ENCODE data around the gene ADCY10.

DNA sequence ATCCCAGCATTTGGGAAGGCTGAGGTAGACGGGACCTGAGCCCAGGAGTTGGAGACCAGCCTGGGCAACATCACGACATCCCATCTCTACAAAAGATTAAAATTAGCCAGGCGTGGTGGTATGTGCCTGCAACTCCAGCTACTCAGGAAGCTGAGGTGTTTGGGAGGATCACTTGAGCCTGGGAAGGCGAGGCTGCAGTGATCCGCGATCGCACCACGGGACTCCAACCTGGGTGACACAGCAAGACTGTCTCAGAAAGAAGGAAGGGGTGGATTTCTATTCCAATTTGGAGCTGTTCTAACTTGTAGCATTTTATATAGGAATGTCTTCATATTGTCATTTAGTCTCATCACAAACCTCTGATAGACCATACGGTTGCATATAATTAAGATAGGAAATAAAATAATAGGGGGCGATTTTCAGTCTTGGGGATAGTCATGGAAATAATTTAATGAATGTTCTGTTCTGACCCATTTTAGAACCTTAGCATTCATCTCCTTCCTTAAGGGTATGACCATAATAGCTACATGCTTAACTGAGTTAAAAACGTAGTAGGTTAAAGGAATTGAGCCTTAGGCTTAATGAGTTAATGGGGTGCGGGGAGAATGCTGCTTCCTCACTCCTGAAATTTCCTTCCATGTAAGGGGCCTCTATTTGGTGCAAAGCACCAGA is 93.1 kb downstream of the ADCY10 start:
- TF ChIP-seq, protein P1, sequence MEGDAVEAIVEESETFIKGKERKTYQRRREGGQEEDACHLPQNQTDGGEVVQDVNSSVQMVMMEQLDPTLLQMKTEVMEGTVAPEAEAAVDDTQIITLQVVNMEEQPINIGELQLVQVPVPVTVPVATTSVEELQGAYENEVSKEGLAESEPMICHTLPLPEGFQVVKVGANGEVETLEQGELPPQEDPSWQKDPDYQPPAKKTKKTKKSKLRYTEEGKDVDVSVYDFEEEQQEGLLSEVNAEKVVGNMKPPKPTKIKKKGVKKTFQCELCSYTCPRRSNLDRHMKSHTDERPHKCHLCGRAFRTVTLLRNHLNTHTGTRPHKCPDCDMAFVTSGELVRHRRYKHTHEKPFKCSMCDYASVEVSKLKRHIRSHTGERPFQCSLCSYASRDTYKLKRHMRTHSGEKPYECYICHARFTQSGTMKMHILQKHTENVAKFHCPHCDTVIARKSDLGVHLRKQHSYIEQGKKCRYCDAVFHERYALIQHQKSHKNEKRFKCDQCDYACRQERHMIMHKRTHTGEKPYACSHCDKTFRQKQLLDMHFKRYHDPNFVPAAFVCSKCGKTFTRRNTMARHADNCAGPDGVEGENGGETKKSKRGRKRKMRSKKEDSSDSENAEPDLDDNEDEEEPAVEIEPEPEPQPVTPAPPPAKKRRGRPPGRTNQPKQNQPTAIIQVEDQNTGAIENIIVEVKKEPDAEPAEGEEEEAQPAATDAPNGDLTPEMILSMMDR (IDR thresholded peaks at IDR 0.05; ENCODE audit: insufficient read depth, low read length) = no peak
- TF ChIP-seq GABPA (IDR thresholded peaks at IDR 0.05; ENCODE audit: low read depth) = no peak
- TF ChIP-seq, protein P2, sequence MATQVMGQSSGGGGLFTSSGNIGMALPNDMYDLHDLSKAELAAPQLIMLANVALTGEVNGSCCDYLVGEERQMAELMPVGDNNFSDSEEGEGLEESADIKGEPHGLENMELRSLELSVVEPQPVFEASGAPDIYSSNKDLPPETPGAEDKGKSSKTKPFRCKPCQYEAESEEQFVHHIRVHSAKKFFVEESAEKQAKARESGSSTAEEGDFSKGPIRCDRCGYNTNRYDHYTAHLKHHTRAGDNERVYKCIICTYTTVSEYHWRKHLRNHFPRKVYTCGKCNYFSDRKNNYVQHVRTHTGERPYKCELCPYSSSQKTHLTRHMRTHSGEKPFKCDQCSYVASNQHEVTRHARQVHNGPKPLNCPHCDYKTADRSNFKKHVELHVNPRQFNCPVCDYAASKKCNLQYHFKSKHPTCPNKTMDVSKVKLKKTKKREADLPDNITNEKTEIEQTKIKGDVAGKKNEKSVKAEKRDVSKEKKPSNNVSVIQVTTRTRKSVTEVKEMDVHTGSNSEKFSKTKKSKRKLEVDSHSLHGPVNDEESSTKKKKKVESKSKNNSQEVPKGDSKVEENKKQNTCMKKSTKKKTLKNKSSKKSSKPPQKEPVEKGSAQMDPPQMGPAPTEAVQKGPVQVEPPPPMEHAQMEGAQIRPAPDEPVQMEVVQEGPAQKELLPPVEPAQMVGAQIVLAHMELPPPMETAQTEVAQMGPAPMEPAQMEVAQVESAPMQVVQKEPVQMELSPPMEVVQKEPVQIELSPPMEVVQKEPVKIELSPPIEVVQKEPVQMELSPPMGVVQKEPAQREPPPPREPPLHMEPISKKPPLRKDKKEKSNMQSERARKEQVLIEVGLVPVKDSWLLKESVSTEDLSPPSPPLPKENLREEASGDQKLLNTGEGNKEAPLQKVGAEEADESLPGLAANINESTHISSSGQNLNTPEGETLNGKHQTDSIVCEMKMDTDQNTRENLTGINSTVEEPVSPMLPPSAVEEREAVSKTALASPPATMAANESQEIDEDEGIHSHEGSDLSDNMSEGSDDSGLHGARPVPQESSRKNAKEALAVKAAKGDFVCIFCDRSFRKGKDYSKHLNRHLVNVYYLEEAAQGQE (IDR thresholded peaks at IDR 0.05; ENCODE audit: insufficient replicate concordance, low read depth) = no peak
- TF ChIP-seq POLR2AphosphoS5 (IDR thresholded peaks at IDR 0.05; ENCODE audit: low read depth) = no peak

All from HL-60 (cell line).